Heart right ventricle (tissue), 16 donors: Measurements from ENCODE around the gene LCAT. TPM values are rescaled to one million over a fixed set of nuclear protein-coding genes. Genes with fewer than 3 reads are reported as not detected.
A peak's percentile ranks its signal among the peaks of the same experiment; 100 is the strongest.

Experiments
- ATAC-seq, 8 donors: fragments of 200-7000 bp; cut with Tn5 transposase; one replicate each; pipeline ENCODE4 v1.9.1; 2020; ENCODE audit warnings: mild to moderate bottlenecking in 8 of 8, moderate library complexity in 8 of 8, moderate number of reproducible peaks in 1 of 8
- DNase-seq, 2 donors: peaks; one replicate each; pipeline ENCODE4 v3.0.0-alpha.2; 2020
- H3K27ac ChIP-seq, 10 donors: fragments of 200-600 bp; sonication (generic) in 2 of 10; one replicate each; pipeline versions ENCODE4 v1.5.0 to v1.8.0; 2020 to 2022; ENCODE audit warnings: mild to moderate bottlenecking in 3 of 10
- H3K27me3 ChIP-seq, 7 donors: fragments of 200-600 bp; one replicate each; pipeline ENCODE4 v1.8.0; 2021 to 2022; ENCODE audit warnings: mild to moderate bottlenecking in 2 of 7
- H3K36me3 ChIP-seq, 9 donors: fragments of 200-600 bp; sonication (generic) in 1 of 9; one replicate each; pipeline versions ENCODE4 v1.5.0 to v1.8.0; 2020 to 2022; ENCODE audit warnings: mild to moderate bottlenecking in 2 of 9
- H3K4me1 ChIP-seq, 9 donors: fragments of 200-600 bp; sonication (generic) in 1 of 9; one replicate each; pipeline versions ENCODE4 v1.5.0 to v1.8.0; 2020 to 2022; ENCODE audit warnings: mild to moderate bottlenecking in 4 of 9
- H3K4me3 ChIP-seq, 10 donors: fragments of 200-600 bp; sonication (generic) in 2 of 10; one replicate each; pipeline versions ENCODE4 v1.5.0 to v1.8.0; 2020 to 2022; ENCODE audit warnings: mild to moderate bottlenecking in 7 of 10, moderate library complexity in 2 of 10
- H3K9me3 ChIP-seq, 11 donors: fragments of 200-600 bp in 10 of 11; sonication (generic) in 2 of 11; one replicate each; pipeline versions ENCODE4 v1.5.0 to v1.8.0; 2013 to 2022; ENCODE audit warnings: mild to moderate bottlenecking in 2 of 11, control low read depth in 1 of 11, moderate library complexity in 1 of 11
- WGBS, 2 donors: extraction: QIAGEN DNeasy Blood & Tissue Kit; methylation state at CpG; one replicate each; pipeline ENCODE4 v1.1.7; 2013; ENCODE audit warnings: inconsistent platforms in 1 of 2; 5-methylcytosine and 5-hydroxymethylcytosine counted together
- intact Hi-C, 10 donors: fragments of 100-400 bp; cut with DNase I; formaldehyde crosslinking; loops; one replicate each; pipeline versions ENCODE4 v1.11.1 to v1.14.2; 2022
- polyA plus RNA-seq, 2 donors: library from polyadenylated mRNA; stranded (reverse); fragments of 200-250 nt; gene quantifications; one replicate each; pipeline ENCODE4 v1.2.3, GENCODE V29; 2013
- total RNA-seq, 10 donors: library from RNA; stranded (reverse); fragmentation: NEBNext Ultra II Directional in 3 of 10; extraction: Animal tissue kit (Norgen Biotek cat#: 25700) in 3 of 10; gene quantifications; one replicate each; pipeline versions ENCODE4 v1.2.1 to v1.2.4, GENCODE V29; 2021 to 2023
- TF ChIP-seq, protein P1 (sequence below), 9 donors: fragments of 200-600 bp; sonication (generic) in 2 of 9; IDR thresholded peaks; one replicate each; pipeline versions ENCODE4 v1.5.0 to v1.8.0; 2021 to 2022; ENCODE audit warnings: antibody characterized with exemption in 9 of 9, mild to moderate bottlenecking in 5 of 9, moderate library complexity in 1 of 9
- donor health status: Arrhythmogenic right ventricular cardiomyopathy.
- donor health status: ischemic (EF 13 %, LVEDD 7.1; RV severe dilation, severe dysfunction).
- donor health status: healthy with polysubstance abuse.
- donor health status: DM: no; HTN: yes; CAD: no.
- donor health status: DM: no; HTN: no; CAD: no.
- donor health status: ischemic (EF 25% LVEDD 6.9; RV normal size, moderate dysfunction).
- donor health status: ischemic (EF 25% LVEDD 5.7; RV mildly dilated, moderate dysfunction).
- donor health status: healthy.
- donor health status: DM: yes; HTN: yes; CAD: no.
- donor health status: Ischemic cardiomyopathy.
- donor health status: ischemic (EF 35%, LVEDD 5.7; RV mildly dilated, moderate dysfunction).
- donor health status: nonischemic (EF 11% LVEDD 7.7; RV severe dilation, severe dysfunction).
- donor health status: DM: yes; HTN: yes; CAD: no.
- donor health status: PGD.
- donor health status: ischemic (EF 29% LVEDD 5.4; RV normal size, mild dysfunction).
- donor health status: nonischemic (EF 23%, LVEDD 6.1; RV moderate dilation, normal function).

The LCAT gene
- total and polyA plus RNA-seq, 12 donors, result 14.4 to 96.5 (median 20.6) TPM

DNA sequence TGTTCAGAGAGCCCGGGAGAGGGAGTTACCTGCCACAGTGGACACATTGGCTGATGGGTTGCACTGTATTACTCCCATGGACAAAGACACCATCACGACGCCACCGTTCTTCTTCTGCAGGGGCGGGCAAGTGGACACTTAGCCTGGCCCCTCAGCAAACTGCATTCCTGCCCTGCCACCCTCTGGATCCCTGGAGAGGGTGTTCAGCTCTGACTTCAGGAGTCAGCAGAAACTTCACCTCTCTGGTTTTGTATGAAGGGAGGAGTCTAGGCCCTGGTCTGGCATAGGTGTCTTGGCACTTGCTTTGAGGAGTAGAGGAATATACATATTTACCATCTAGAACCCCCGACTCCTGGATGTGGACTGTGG, 46.1 kb upstream of the LCAT start:
- ATAC-seq (no peak), DNase-seq (no peak)
- intact Hi-C loops, result loop anchor here in 8 of 10 donors (5.0 to 10.0 kb wide), 5 partner anchors 52 to 245 kb away; partner anchors contain the start of genes ESRP2 (in 2 of the 8) and PSMB10 (in 1 of the 8)
- TF ChIP-seq, protein P1, sequence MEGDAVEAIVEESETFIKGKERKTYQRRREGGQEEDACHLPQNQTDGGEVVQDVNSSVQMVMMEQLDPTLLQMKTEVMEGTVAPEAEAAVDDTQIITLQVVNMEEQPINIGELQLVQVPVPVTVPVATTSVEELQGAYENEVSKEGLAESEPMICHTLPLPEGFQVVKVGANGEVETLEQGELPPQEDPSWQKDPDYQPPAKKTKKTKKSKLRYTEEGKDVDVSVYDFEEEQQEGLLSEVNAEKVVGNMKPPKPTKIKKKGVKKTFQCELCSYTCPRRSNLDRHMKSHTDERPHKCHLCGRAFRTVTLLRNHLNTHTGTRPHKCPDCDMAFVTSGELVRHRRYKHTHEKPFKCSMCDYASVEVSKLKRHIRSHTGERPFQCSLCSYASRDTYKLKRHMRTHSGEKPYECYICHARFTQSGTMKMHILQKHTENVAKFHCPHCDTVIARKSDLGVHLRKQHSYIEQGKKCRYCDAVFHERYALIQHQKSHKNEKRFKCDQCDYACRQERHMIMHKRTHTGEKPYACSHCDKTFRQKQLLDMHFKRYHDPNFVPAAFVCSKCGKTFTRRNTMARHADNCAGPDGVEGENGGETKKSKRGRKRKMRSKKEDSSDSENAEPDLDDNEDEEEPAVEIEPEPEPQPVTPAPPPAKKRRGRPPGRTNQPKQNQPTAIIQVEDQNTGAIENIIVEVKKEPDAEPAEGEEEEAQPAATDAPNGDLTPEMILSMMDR (IDR thresholded peaks at IDR 0.05), result no peak
- 76 to 87% methylated on average over 6 of the region's 6 CpGs for WGBS, 2 donors
- no peak overlapping the region for H3K4me3 ChIP-seq
- H3K27me3 ChIP-seq, result no peaks in the 10 kb centered on the region
- no peak overlapping the region for H3K27ac ChIP-seq
- peaks cover 6 to 46% (median 32%) of the 10 kb centered on the region in 9 donors for H3K4me1 ChIP-seq
- peaks cover 0 to 3% (median 0%) of the 10 kb centered on the region in 9 donors for H3K36me3 ChIP-seq
- no peaks in the 10 kb centered on the region for H3K9me3 ChIP-seq

DNA sequence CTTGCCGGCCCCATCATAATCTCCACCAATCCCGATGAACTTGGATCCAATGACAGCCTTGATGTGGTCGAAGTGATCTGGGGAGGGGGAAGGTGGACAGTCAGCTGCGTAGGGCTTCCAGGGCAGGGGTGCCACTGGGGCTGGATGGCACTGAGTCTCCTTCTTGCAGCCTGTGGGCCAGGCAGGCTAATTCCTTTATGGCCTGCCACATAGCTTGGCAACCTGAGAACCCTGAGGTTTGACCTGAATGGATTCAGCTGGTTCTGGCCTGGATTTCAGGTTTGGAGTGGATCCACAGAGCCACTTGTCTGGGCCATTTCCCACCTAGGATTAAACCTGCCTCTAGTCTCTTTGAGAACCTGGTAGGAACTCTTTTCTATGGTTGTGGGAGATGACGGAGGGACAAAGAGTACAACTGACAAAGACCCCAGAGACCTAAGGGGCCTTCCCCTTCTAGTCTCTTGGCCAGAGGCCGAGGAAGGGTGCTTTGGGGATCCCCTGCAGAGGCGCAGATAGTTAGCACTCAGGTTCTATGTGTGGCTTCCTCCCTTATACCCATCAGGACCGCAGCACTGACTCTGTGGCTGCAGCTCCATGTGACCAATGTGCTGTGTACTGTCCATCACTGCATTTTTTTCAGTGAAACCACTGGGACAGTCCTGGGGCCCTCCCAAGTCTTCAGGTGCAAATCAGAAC, 45.5 kb upstream of the LCAT start:
- peaks cover 6 to 51% (median 38%) of the 10 kb centered on the region in 9 donors for H3K4me1 ChIP-seq
- intact Hi-C loops, result loop anchor here in 8 of 10 donors (5.0 to 10.0 kb wide), 6 partner anchors 33 to 245 kb away; partner anchors contain the start of genes ESRP2 (in 2 of the 8), DDX28 (in 1 of the 8), DUS2 (in 1 of the 8) and PSMB10 (in 1 of the 8)
- no peak overlapping the region for H3K27ac ChIP-seq
- no peaks in the 10 kb centered on the region for H3K9me3 ChIP-seq
- TF ChIP-seq, protein P1 (IDR thresholded peaks at IDR 0.05), result no peak
- H3K27me3 ChIP-seq, result no peaks in the 10 kb centered on the region
- H3K36me3 ChIP-seq, result peaks cover 0 to 3% (median 0%) of the 10 kb centered on the region in 9 donors
- no peak overlapping the region for H3K4me3 ChIP-seq
- WGBS, 2 donors, result 80 to 87% methylated on average over 8 of the region's 8 CpGs
- DNase-seq (no peak), ATAC-seq (no peak)

DNA sequence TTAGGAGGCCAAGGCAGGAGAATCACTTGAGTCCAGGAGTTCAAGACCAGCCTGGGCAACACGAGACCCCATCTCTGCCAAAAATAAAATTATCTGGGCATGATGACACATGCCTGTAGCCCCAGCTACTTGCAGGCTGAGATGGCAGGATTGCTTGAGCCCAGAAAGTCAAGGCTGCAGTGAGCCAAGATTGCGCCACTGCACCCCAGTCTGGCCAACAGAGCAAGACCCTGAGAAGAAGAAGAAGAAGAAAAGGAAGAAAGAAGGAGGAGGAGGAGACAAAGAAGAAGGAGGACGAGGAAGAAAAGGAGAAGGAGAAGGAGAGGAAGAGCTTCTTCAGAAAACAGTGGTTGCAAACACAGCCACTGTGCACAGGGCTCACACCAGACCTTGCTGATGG, 44.8 kb upstream of the LCAT start:
- WGBS, 2 donors, result 81 to 91% methylated on average over 3 of the region's 3 CpGs
- no peak for DNase-seq
- Histone ChIP-seq H3K27ac (no peak overlapping the region), H3K4me3 (no peak overlapping the region), H3K27me3 (no peaks in the 10 kb centered on the region), H3K9me3 (no peaks in the 10 kb centered on the region), H3K36me3 (peaks cover 0 to 3% (median 0%) of the 10 kb centered on the region in 9 donors), H3K4me1 (peaks cover 6 to 55% (median 42%) of the 10 kb centered on the region in 9 donors)
- intact Hi-C loops, result loop anchor here in 1 of 10 donors (5.0 kb wide), 1 partner anchor 34 kb away; the partner anchor contains the start of genes DDX28 and DUS2
- TF ChIP-seq, protein P1 (IDR thresholded peaks at IDR 0.05), result no peak
- no peak for ATAC-seq

DNA sequence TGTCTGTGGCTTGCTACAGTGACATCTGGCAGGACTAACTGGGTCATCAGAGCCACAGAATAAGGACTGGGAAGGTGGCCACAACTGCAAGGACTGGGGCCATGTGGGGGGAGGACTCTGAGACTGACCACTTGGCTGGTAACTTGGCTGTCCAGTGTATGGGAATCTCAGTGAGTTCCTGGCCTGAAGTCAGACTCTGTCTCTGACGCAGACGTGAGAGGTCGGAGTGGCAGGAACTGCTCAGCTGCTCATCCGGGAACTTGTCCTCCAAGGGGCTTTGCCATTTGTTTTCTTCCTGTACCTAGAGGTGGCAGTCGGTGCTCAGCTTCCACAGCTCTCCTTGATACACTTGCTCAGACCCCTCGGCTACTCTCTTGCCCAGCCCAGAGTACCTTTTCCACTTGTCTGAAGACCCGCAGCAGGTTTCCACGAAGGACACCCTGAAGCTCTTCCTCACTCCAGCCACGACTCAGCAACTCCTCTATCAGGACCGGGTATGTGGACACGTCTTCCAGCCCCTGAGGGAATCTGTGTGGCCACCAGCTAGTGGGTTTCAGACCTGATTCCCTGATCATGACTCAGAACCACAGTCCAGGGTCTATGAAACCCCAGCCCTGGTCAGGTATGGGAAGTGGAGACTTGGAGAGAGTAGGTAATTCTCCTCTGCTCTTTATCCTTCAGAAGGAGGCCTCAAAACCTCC, 43.7 kb upstream of the LCAT start:
- WGBS, 2 donors, result 55 to 69% methylated on average over 11 of the region's 11 CpGs
- Histone ChIP-seq H3K4me1 (peaks cover 3 to 54% (median 38%) of the 10 kb centered on the region in 9 donors), H3K36me3 (peaks cover 0 to 3% (median 0%) of the 10 kb centered on the region in 9 donors), H3K4me3 (no peak overlapping the region), H3K27me3 (no peaks in the 10 kb centered on the region), H3K9me3 (no peaks in the 10 kb centered on the region), H3K27ac (peak overlapping the region in 9 of 10 donors; percentile 7 to 77 (median 68))
- intact Hi-C loops, result loop anchor here in 1 of 10 donors (5.0 kb wide), 1 partner anchor 35 kb away; the partner anchor contains the start of genes DDX28 and DUS2
- TF ChIP-seq, protein P1 (IDR thresholded peaks at IDR 0.05), result no peak
- ATAC-seq, result peak; percentile 52 to 74 (median 62)
- DNase-seq, result peak in 1 of 2 donors; percentile 55
